ENCODE measurements around the gene KDM4D.

The KDM4D gene

GRCh38 chr11:94961255-94961654 lies 12.3 kb upstream of the KDM4D start:
- TF ChIP-seq REST (IDR thresholded peaks at IDR 0.05; ENCODE audit: insufficient read depth in 1 of 2, low read depth in 2 of 2, low read length in 2 of 2) (no peak), POLR2AphosphoS5 (IDR thresholded peaks at IDR 0.05; ENCODE audit: low read depth, low read length) (no peak), SIN3A (IDR thresholded peaks at IDR 0.05; ENCODE audit: borderline replicate concordance, insufficient read depth, low read length) (no peak), FOXP2 (optimal IDR thresholded peaks at IDR 0.05; ENCODE audit: borderline replicate concordance, extremely low read depth, extremely low read length, insufficient read depth) (no peak), TAF1 (IDR thresholded peaks at IDR 0.05; ENCODE audit: borderline replicate concordance, insufficient read depth, low read length) (no peak)

DNA sequence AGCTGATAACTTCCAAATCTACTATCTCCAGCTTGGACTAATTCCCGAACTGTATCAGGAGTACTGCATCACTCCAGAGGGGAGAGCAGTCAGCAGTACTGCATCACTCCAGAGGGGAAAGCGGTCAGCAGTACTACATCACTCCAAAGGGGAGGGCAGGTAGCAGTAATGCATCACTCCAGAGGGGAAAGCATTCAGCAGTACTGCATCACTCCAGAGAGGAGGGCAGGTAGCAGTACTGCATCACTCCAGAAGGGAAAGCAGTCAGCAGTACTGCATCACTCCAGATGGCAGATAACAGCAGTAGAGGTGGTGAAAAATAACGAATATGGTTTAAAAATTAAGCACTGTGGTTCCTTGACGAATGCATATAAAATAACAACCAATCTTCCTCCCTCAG lies 8.6 kb upstream of the KDM4D start:
- no peak for TF ChIP-seq SIN3A (IDR thresholded peaks at IDR 0.05; ENCODE audit: borderline replicate concordance, insufficient read depth, low read length)
- no peak for TF ChIP-seq FOXP2 (optimal IDR thresholded peaks at IDR 0.05; ENCODE audit: borderline replicate concordance, extremely low read depth, extremely low read length, insufficient read depth)
- TF ChIP-seq REST (IDR thresholded peaks at IDR 0.05; ENCODE audit: insufficient read depth in 1 of 2, low read depth in 2 of 2, low read length in 2 of 2), result no peak
- no peak for TF ChIP-seq POLR2AphosphoS5 (IDR thresholded peaks at IDR 0.05; ENCODE audit: low read depth, low read length)
- TF ChIP-seq TAF1 (IDR thresholded peaks at IDR 0.05; ENCODE audit: borderline replicate concordance, insufficient read depth, low read length), result no peak

DNA sequence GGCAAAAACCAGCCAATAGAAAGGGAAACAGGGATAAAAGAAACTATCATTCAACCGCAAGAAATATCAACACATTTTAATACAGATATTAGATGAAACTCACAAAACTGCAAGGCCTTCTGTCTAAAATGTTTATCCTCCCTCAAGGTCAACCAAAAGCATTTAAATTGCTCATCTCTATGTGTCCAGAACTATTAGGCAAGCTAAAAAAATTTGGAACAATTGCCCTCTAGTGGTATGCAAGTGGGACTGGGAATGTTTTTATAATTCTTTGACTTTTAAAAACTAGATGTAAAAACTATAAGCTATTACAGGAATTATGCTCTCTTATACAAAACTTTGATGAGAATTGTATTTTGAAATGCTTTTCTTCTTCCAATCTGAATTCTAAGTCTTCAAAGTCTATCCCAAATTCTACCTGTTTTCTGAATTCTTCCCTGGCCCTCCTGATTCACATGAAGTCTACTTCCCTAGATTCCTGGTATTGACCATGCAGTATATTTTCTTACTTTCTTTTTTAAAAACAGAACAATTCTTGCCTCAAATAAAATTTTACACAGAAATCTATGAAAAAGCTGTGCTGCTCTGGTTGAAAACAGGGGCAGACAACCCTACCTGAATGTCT lies 5.1 kb upstream of the KDM4D start:
- TF ChIP-seq FOXP2 (optimal IDR thresholded peaks at IDR 0.05; ENCODE audit: borderline replicate concordance, extremely low read depth, extremely low read length, insufficient read depth), result no peak

- no peak for TF ChIP-seq POLR2AphosphoS5 (IDR thresholded peaks at IDR 0.05; ENCODE audit: low read depth, low read length)
- TF ChIP-seq SIN3A (IDR thresholded peaks at IDR 0.05; ENCODE audit: borderline replicate concordance, insufficient read depth, low read length), result no peak
- no peak for TF ChIP-seq FOXP2 (optimal IDR thresholded peaks at IDR 0.05; ENCODE audit: borderline replicate concordance, extremely low read depth, extremely low read length, insufficient read depth)
- TF ChIP-seq TAF1 (IDR thresholded peaks at IDR 0.05; ENCODE audit: borderline replicate concordance, insufficient read depth, low read length), result no peak
- TF ChIP-seq REST (IDR thresholded peaks at IDR 0.05; ENCODE audit: insufficient read depth in 1 of 2, low read depth in 2 of 2, low read length in 2 of 2), result no peak
Observed at GRCh38 chr11:94972700-94973098, 810 bp upstream of the KDM4D start.

GRCh38 chr11:94974178-94974577 lies 669 bp downstream of the KDM4D start:
- TF ChIP-seq POLR2AphosphoS5 (IDR thresholded peaks at IDR 0.05; ENCODE audit: low read depth, low read length), result no peak
- no peak for TF ChIP-seq REST (IDR thresholded peaks at IDR 0.05; ENCODE audit: insufficient read depth in 1 of 2, low read depth in 2 of 2, low read length in 2 of 2)
- TF ChIP-seq TAF1 (IDR thresholded peaks at IDR 0.05; ENCODE audit: borderline replicate concordance, insufficient read depth, low read length), result no peak
- TF ChIP-seq FOXP2 (optimal IDR thresholded peaks at IDR 0.05; ENCODE audit: borderline replicate concordance, extremely low read depth, extremely low read length, insufficient read depth), result no peak
- TF ChIP-seq SIN3A (IDR thresholded peaks at IDR 0.05; ENCODE audit: borderline replicate concordance, insufficient read depth, low read length), result no peak

Measured in PFSK-1 (cell line).